SH-SY5Y (cell line): ENCODE measurements around the gene POLR3B.

Experiments used
- GATA2 ChIP-seq: IDR thresholded peaks from 2 replicates; pipeline ENCODE4 v1.6.1; 2011; ENCODE audit warnings: mild to moderate bottlenecking, low read depth, low read length
- GATA3 ChIP-seq: IDR thresholded peaks from 2 replicates; pipeline ENCODE4 v1.6.1; 2011; ENCODE audit warnings: low read depth, mild to moderate bottlenecking, low read length, moderate library complexity

Gene POLR3B

GRCh38 chr12:106362971-106363370, 5.4 kb downstream of the POLR3B start:
- TF ChIP-seq GATA2 (no peak), GATA3 (no peak)

- TF ChIP-seq GATA2 (no peak), GATA3 (no peak)
Observed at GRCh38 chr12:106364261-106364660, 6.7 kb downstream of the POLR3B start.

- TF ChIP-seq GATA2 (no peak), GATA3 (no peak)
Observed at GRCh38 chr12:106369624-106370346, 12.2 kb downstream of the POLR3B start.

- TF ChIP-seq GATA3: no peak
- no peak for TF ChIP-seq GATA2
Observed at GRCh38 chr12:106378788-106379187, 21.2 kb downstream of the POLR3B start.

- TF ChIP-seq GATA3 (no peak), GATA2 (no peak)
Observed at GRCh38 chr12:106380954-106381353, 23.4 kb downstream of the POLR3B start.

- TF ChIP-seq GATA3: no peak
- TF ChIP-seq GATA2: no peak
Observed at GRCh38 chr12:106386813-106387535, 29.4 kb downstream of the POLR3B start.

GRCh38 chr12:106387848-106388377, 30.4 kb downstream of the POLR3B start:
- TF ChIP-seq GATA2 (no peak), GATA3 (no peak)

- no peak for TF ChIP-seq GATA3
Observed at GRCh38 chr12:106389151-106389550, 31.6 kb downstream of the POLR3B start.

GRCh38 chr12:106392759-106393158, 35.2 kb downstream of the POLR3B start:
- TF ChIP-seq GATA3 (no peak), GATA2 (no peak)

- TF ChIP-seq GATA2 (no peak), GATA3 (no peak)
Observed at GRCh38 chr12:106409878-106410277, 52.3 kb downstream of the POLR3B start.

- TF ChIP-seq GATA3 (no peak), GATA2 (no peak)
Observed at GRCh38 chr12:106412563-106412962, 55.0 kb downstream of the POLR3B start.

- TF ChIP-seq GATA3 (no peak), GATA2 (no peak)
Observed at GRCh38 chr12:106415134-106415533, 57.6 kb downstream of the POLR3B start.

- TF ChIP-seq GATA3 (no peak), GATA2 (no peak)
Observed at GRCh38 chr12:106416273-106416672, 58.7 kb downstream of the POLR3B start.

- TF ChIP-seq GATA3 (no peak), GATA2 (no peak)
Observed at GRCh38 chr12:106417926-106418910, 60.7 kb downstream of the POLR3B start.
